HCT116 (cell line): Measurements from ENCODE around the gene ZSCAN30. TPM values are rescaled to one million over a fixed set of nuclear protein-coding genes. Genes with fewer than 3 reads are reported as not detected.

Experiments
- ATAC-seq: fragments of 200-7000 bp; cut with Tn5 transposase; 2 replicates; pipeline ENCODE4 v1.9.1; 2020; ENCODE audit warnings: mild to moderate bottlenecking, moderate library complexity
- BruUV-seq: library from RNA; stranded (reverse); fragments of 400-500 nt; replicated peaks from 2 replicates; lab custom pipeline; 2021; lab: Mats Ljungman, UMichigan
- CTCF ChIA-PET: fragments of 300-600 bp; sonication (Branson Sonifier 250); formaldehyde crosslinking; loops from one replicate; lab custom pipeline; 2021; ENCODE audit warnings: antibody characterized with exemption; lab: Charles Lee
- POLR2A ChIA-PET: fragments of 300-600, 350-600 bp; sonication (Branson Sonifier 250); formaldehyde crosslinking; loops from one replicate; lab custom pipeline; 2021; ENCODE audit warnings: antibody characterized with exemption; lab: Charles Lee
- RAD21 ChIA-PET, 2 experiments: fragments of 300-600 bp; sonication (Branson Sonifier 250); formaldehyde crosslinking; loops; one replicate each; lab custom pipeline; 2023; ENCODE audit warnings: low total read pairs in 2 of 2; ENCODE audit not compliant: uncharacterized antibody in 2 of 2, unreplicated experiment in 2 of 2, low non-redundant PET in 1 of 2; lab: Charles Lee
- DNase-seq: peaks from one replicate; pipeline ENCODE4 v3.0.0-alpha.2; 2010; ENCODE audit warnings: low read depth, low spot score
- H2AFZ ChIP-seq: fragments of 200-600 bp; shearing (Covaris generic), sonication (generic); 2 replicates; pipeline ENCODE4 v1.6.1; 2017; ENCODE audit warnings: low read depth, mixed run types, mixed read lengths, antibody characterized with exemption, low read length; ENCODE audit not compliant: poor library complexity, severe bottlenecking
- H3K27ac ChIP-seq: 2 replicates; pipeline ENCODE4 v1.5.1; 2012; ENCODE audit warnings: low read depth, low read length
- H3K27me3 ChIP-seq: fragments of 200-600 bp; sonication (generic); 2 replicates; pipeline ENCODE4 v1.6.1; 2016; ENCODE audit warnings: mixed run types, low read length, mixed read lengths; ENCODE audit not compliant: insufficient read depth
- H3K36me3 ChIP-seq, 2 experiments: fragments of 200-500 bp in 1 of 2; fragments of 200-600 bp in 1 of 2; sonication (Bioruptor generic) in 1 of 2; sonication (generic) in 1 of 2; 2 replicates each; pipeline versions ENCODE4 v1.5.1 to v1.6.1; 2014 to 2016; ENCODE audit warnings: low read length in 2 of 2, inconsistent platforms in 1 of 2, mixed read lengths in 1 of 2, mixed run types in 1 of 2; ENCODE audit not compliant: insufficient read depth in 2 of 2, control insufficient read depth in 1 of 2
- H3K4me1 ChIP-seq, 2 experiments: fragments of 200-600 bp in 1 of 2; sonication (generic) in 1 of 2; 2 replicates each; pipeline versions ENCODE4 v1.5.1 to v1.6.1; 2012 to 2017; ENCODE audit warnings: low read length in 2 of 2, inconsistent platforms in 1 of 2, mild to moderate bottlenecking in 1 of 2, mixed read lengths in 1 of 2, mixed run types in 1 of 2, moderate library complexity in 1 of 2; ENCODE audit not compliant: insufficient read depth in 2 of 2, control insufficient read depth in 1 of 2
- H3K4me2 ChIP-seq: fragments of 200-600 bp; sonication (generic); 2 replicates; pipeline ENCODE4 v1.6.1; 2017; ENCODE audit warnings: mixed run types, low read length, mixed read lengths
- H3K4me3 ChIP-seq, 2 experiments: fragments of 200-600 bp in 1 of 2; sonication (generic) in 1 of 2; replicated peaks in 1 of 2; 2 replicates each; pipeline ENCODE4 v1.5.1; 2011 to 2016; ENCODE audit warnings: low read length in 2 of 2, control low read depth in 1 of 2, low read depth in 1 of 2, mild to moderate bottlenecking in 1 of 2, mixed read lengths in 1 of 2, mixed run types in 1 of 2
- H3K79me2 ChIP-seq: fragments of 200-600 bp; sonication (generic); 2 replicates; pipeline ENCODE4 v1.6.1; 2017; ENCODE audit warnings: mild to moderate bottlenecking, mixed run types, low read length, moderate library complexity, mixed read lengths; ENCODE audit not compliant: insufficient read depth
- H3K9ac ChIP-seq: fragments of 200-600 bp; sonication (generic); 2 replicates; pipeline ENCODE4 v1.6.1; 2016; ENCODE audit warnings: low read length, mixed read lengths
- H3K9me2 ChIP-seq: fragments of 200-600 bp; sonication (generic), shearing (Covaris generic); 2 replicates; pipeline ENCODE4 v1.6.1; 2017; ENCODE audit warnings: mixed run types, mild to moderate bottlenecking, moderate library complexity; ENCODE audit not compliant: insufficient read depth
- H3K9me3 ChIP-seq, 2 experiments: fragments of 200-500 bp in 1 of 2; fragments of 200-600 bp in 1 of 2; sonication (Bioruptor generic) in 1 of 2; sonication (generic) in 1 of 2; 2 replicates each; pipeline ENCODE4 v1.6.1; 2014 to 2017; ENCODE audit warnings: low read length in 2 of 2, mixed read lengths in 2 of 2, inconsistent platforms in 1 of 2, low read depth in 1 of 2, mild to moderate bottlenecking in 1 of 2, mixed run types in 1 of 2, moderate library complexity in 1 of 2; ENCODE audit not compliant: control insufficient read depth in 1 of 2, insufficient read depth in 1 of 2
- H4K20me1 ChIP-seq: fragments of 200-600 bp; sonication (generic), shearing (Covaris generic); 2 replicates; pipeline ENCODE4 v1.6.1; 2017; ENCODE audit warnings: mixed run types, mild to moderate bottlenecking, moderate library complexity; ENCODE audit not compliant: insufficient read depth
- EZH2phosphoT487 ChIP-seq: fragments of 200-600 bp; IDR thresholded peaks from 2 replicates; pipeline ENCODE4 v1.6.1; 2018; ENCODE audit warnings: antibody characterized with exemption, borderline replicate concordance
- FOSL1 ChIP-seq: IDR thresholded peaks from 2 replicates; pipeline ENCODE4 v1.6.1; 2012; ENCODE audit warnings: low read depth
- POLR2AphosphoS5 ChIP-seq: IDR thresholded peaks from 2 replicates; pipeline ENCODE4 v1.6.1; 2011; ENCODE audit warnings: mild to moderate bottlenecking, low read depth, low read length, moderate library complexity
- SIN3A ChIP-seq: IDR thresholded peaks from 2 replicates; pipeline ENCODE4 v1.6.1; 2012; ENCODE audit warnings: low read depth
- TCF7L2 ChIP-seq: IDR thresholded peaks from 2 replicates; pipeline ENCODE4 v1.7.0; 2011; ENCODE audit warnings: borderline replicate concordance, inconsistent platforms; ENCODE audit not compliant: insufficient read depth, insufficient read length; ENCODE audit errors: extremely low read depth
- intact Hi-C: fragments of 100-400 bp; cut with micrococcal nuclease; formaldehyde crosslinking; loops from 2 replicates; pipeline ENCODE4 v1.10.0; 2022
- total RNA-seq: library from RNA; stranded (reverse); gene quantifications from one replicate; pipeline ENCODE4 v1.2.1, GENCODE V29; 2021; ENCODE audit not compliant: unreplicated experiment
- TF ChIP-seq, protein P1 (sequence below): IDR thresholded peaks from 2 replicates; pipeline ENCODE4 v1.6.1; 2012; ENCODE audit warnings: low read depth

ZSCAN30 gene
- total RNA-seq, 1 experiment from 2014 or later = 11.5 TPM

DNA sequence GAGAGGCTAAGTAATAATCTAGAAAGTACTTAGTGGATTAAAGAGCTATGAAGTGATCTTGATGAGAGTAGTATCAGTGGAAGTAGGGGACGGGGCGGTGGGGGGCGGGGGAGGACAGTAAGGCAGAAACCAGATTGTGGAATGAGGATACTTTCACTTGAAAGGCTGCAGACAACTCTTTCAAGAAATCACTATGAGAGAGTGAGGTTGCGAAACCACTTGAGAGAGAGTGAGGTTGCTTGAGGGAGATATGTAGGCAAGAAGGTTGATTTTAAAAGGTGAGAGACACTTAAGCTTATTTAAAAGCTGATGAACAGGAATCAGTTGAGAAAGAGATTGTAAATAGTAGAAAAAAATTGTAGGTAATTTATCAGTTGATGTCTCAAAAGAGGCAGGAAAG lies 45.4 kb downstream of the ZSCAN30 start:
- no peak overlapping the region for H3K4me3 ChIP-seq
- ChIA-PET RAD21 (no interaction called here), CTCF (no interaction called here), POLR2A (no interaction called here)
- H3K27me3 ChIP-seq = no peaks in the 10 kb centered on the region
- intact Hi-C loops = no loop called here
- no peaks in the 10 kb centered on the region for H4K20me1 ChIP-seq
- peaks cover 49 to 69% of the 10 kb centered on the region in 2 experiments for H3K36me3 ChIP-seq
- ATAC-seq = no peak
- no peak overlapping the region for H3K9ac ChIP-seq
- BruUV-seq = no TSS peak
- no peaks in the 10 kb centered on the region for H3K9me2 ChIP-seq
- no peak overlapping the region for H2AFZ ChIP-seq
- H3K4me1 ChIP-seq = peaks cover 4 to 10% of the 10 kb centered on the region in 2 experiments; a peak in 3 of 4 replicates
- TF ChIP-seq SIN3A = no peak
- no peak for TF ChIP-seq POLR2AphosphoS5
- no peak for TF ChIP-seq EZH2phosphoT487
- TF ChIP-seq, protein P1, sequence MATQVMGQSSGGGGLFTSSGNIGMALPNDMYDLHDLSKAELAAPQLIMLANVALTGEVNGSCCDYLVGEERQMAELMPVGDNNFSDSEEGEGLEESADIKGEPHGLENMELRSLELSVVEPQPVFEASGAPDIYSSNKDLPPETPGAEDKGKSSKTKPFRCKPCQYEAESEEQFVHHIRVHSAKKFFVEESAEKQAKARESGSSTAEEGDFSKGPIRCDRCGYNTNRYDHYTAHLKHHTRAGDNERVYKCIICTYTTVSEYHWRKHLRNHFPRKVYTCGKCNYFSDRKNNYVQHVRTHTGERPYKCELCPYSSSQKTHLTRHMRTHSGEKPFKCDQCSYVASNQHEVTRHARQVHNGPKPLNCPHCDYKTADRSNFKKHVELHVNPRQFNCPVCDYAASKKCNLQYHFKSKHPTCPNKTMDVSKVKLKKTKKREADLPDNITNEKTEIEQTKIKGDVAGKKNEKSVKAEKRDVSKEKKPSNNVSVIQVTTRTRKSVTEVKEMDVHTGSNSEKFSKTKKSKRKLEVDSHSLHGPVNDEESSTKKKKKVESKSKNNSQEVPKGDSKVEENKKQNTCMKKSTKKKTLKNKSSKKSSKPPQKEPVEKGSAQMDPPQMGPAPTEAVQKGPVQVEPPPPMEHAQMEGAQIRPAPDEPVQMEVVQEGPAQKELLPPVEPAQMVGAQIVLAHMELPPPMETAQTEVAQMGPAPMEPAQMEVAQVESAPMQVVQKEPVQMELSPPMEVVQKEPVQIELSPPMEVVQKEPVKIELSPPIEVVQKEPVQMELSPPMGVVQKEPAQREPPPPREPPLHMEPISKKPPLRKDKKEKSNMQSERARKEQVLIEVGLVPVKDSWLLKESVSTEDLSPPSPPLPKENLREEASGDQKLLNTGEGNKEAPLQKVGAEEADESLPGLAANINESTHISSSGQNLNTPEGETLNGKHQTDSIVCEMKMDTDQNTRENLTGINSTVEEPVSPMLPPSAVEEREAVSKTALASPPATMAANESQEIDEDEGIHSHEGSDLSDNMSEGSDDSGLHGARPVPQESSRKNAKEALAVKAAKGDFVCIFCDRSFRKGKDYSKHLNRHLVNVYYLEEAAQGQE = no peak
- no peak for TF ChIP-seq TCF7L2
- TF ChIP-seq FOSL1 = no peak
- peaks cover 18% of the 10 kb centered on the region for H3K79me2 ChIP-seq
- no peak overlapping the region for H3K27ac ChIP-seq
- H3K9me3 ChIP-seq = peaks cover 0 to 18% of the 10 kb centered on the region in 2 experiments; a peak in 2 of 4 replicates
- DNase-seq = no peak
- no peak overlapping the region for H3K4me2 ChIP-seq
